HepG2 (cell line): Measurements from ENCODE around the gene POC1B. TPM values are rescaled to one million over a fixed set of nuclear protein-coding genes. Genes with fewer than 3 reads are reported as not detected.

Experiments
- CREB1 ChIP-seq, 2 experiments: fragments of 450-650 bp in 1 of 2; IDR thresholded peaks; 2 replicates each; pipeline ENCODE4 v1.6.1; 2016 to 2017; ENCODE audit warnings: control low read depth in 1 of 2, mild to moderate bottlenecking in 1 of 2, missing compliant biosample characterization in 1 of 2, missing genetic modification characterization in 1 of 2
- HNF4G ChIP-seq, 2 experiments: sonication (generic) in 1 of 2; formaldehyde crosslinking in 1 of 2; IDR thresholded peaks; 2 replicates each; pipeline versions ENCODE4 v1.4.0 to v1.6.1; 2011 to 2020; ENCODE audit warnings: borderline replicate concordance in 2 of 2, low read depth in 2 of 2, mild to moderate bottlenecking in 2 of 2, low read length in 1 of 2, missing genetic modification reagents in 1 of 2, moderate library complexity in 1 of 2
- JUN ChIP-seq: sonication (generic); formaldehyde crosslinking; IDR thresholded peaks from 2 replicates; pipeline ENCODE4 v1.4.0; 2020; ENCODE audit warnings: mild to moderate bottlenecking, missing genetic modification reagents
- KDM4B ChIP-seq: sonication (generic); formaldehyde crosslinking; IDR thresholded peaks from 2 replicates; pipeline ENCODE4 v1.4.0; 2020; ENCODE audit warnings: missing genetic modification reagents
- MAFG ChIP-seq: sonication (generic); formaldehyde crosslinking; IDR thresholded peaks from 2 replicates; pipeline ENCODE4 v1.5.1; 2020; ENCODE audit warnings: mild to moderate bottlenecking, missing genetic modification reagents
- MXD4 ChIP-seq: IDR thresholded peaks from 2 replicates; pipeline ENCODE4 v1.6.1; 2016; ENCODE audit warnings: mild to moderate bottlenecking, missing biosample characterization, missing genetic modification reagents
- MYC ChIP-seq: sonication (generic); formaldehyde crosslinking; IDR thresholded peaks from 2 replicates; pipeline ENCODE4 v1.9.0; 2021; ENCODE audit warnings: missing genetic modification reagents, borderline replicate concordance
- NFE2 ChIP-seq: sonication (generic); formaldehyde crosslinking; IDR thresholded peaks from 2 replicates; pipeline ENCODE4 v1.4.0; 2020; ENCODE audit warnings: missing genetic modification reagents
- SP5 ChIP-seq: IDR thresholded peaks from 2 replicates; pipeline ENCODE4 v1.6.1; 2016; ENCODE audit warnings: low read depth, borderline replicate concordance
- ZNF160 ChIP-seq: sonication (generic); formaldehyde crosslinking; IDR thresholded peaks from 2 replicates; pipeline ENCODE4 v1.8.0; 2022; ENCODE audit warnings: mild to moderate bottlenecking, inconsistent platforms, missing genetic modification reagents
- ZNF263 ChIP-seq: sonication (generic); formaldehyde crosslinking; IDR thresholded peaks from 2 replicates; pipeline ENCODE4 v1.4.0; 2020; ENCODE audit warnings: missing genetic modification reagents
- ZNF367 ChIP-seq: sonication (generic); formaldehyde crosslinking; IDR thresholded peaks from 2 replicates; pipeline ENCODE4 v1.4.0; 2020; ENCODE audit warnings: missing genetic modification reagents, borderline replicate concordance
- polyA plus RNA-seq, 8 experiments: library from polyadenylated mRNA; depleted of rRNA in 3 of 8; stranded (reverse) in 7 of 8; unstranded in 1 of 8; fragments of >200 nt; fragmentation: Illumina TruSeq in 4 of 8; extraction: Trizol in 4 of 8; gene quantifications; 2 replicates each; pipeline versions ENCODE4 v1.2.1 to v1.2.3, GENCODE V29; 2011 to 2016; ENCODE audit warnings: low read depth in 4 of 8, missing spikeins in 1 of 8, mixed read lengths in 1 of 8; ENCODE audit not compliant: insufficient read depth in 1 of 8
- total RNA-seq, 5 experiments: library from RNA; depleted of rRNA; stranded (reverse); fragments of >200 nt; fragmentation: Illumina TruSeq; extraction: Trizol; gene quantifications; 2 replicates each; pipeline ENCODE4 v1.2.3, GENCODE V29; 2016; ENCODE audit warnings: low read depth in 1 of 5
- TF ChIP-seq, protein P1 (sequence below): sonication (generic); formaldehyde crosslinking; IDR thresholded peaks from 2 replicates; pipeline ENCODE4 v1.9.0; 2021; ENCODE audit warnings: mild to moderate bottlenecking, missing genetic modification reagents
- TF ChIP-seq, protein P2 (sequence below): sonication (generic); formaldehyde crosslinking; IDR thresholded peaks from 2 replicates; pipeline ENCODE4 v1.8.0; 2022; ENCODE audit warnings: mild to moderate bottlenecking, missing genetic modification reagents

Gene POC1B
- total and polyA plus RNA-seq, 2 of the 13 experiments (the other 11 are each of a cell fraction or from before 2014, with no cell fraction given), result 9.3 to 11.0 TPM

DNA sequence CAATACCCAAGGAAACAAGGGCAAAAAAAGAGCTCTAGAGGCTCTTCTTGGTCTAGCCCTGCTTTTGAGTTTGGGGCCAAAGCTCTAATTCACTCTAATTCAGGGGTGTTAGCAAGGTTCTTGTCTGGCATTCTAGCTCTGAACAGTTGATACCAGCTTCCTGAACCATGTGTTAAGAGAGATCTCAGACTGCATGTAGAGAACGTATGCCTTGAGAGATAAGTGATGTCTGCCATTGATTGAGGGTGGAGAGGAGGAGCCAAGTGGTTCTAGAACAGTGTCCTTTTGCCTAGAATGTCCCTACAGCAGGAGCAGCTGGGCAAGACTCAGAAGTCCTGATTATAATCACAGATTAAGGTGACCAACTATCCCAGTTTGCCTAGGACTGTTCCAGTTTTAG lies 18.2 kb upstream of the POC1B start (continued):
- no peak for TF ChIP-seq CREB1 (IDR thresholded peaks at IDR 0.05)
- no peak for TF ChIP-seq CREB1 (CRISPR knock-in tag; IDR thresholded peaks at IDR 0.05)
- TF ChIP-seq HNF4G (IDR thresholded peaks at IDR 0.05; ENCODE audit: borderline replicate concordance, low read depth, low read length), result no peak
- no peak for TF ChIP-seq HNF4G (CRISPR knock-in tag; IDR thresholded peaks at IDR 0.05; ENCODE audit: borderline replicate concordance, low read depth)
- no peak for TF ChIP-seq SP5
- TF ChIP-seq MXD4 (CRISPR knock-in tag), result no peak
- TF ChIP-seq, protein P1, sequence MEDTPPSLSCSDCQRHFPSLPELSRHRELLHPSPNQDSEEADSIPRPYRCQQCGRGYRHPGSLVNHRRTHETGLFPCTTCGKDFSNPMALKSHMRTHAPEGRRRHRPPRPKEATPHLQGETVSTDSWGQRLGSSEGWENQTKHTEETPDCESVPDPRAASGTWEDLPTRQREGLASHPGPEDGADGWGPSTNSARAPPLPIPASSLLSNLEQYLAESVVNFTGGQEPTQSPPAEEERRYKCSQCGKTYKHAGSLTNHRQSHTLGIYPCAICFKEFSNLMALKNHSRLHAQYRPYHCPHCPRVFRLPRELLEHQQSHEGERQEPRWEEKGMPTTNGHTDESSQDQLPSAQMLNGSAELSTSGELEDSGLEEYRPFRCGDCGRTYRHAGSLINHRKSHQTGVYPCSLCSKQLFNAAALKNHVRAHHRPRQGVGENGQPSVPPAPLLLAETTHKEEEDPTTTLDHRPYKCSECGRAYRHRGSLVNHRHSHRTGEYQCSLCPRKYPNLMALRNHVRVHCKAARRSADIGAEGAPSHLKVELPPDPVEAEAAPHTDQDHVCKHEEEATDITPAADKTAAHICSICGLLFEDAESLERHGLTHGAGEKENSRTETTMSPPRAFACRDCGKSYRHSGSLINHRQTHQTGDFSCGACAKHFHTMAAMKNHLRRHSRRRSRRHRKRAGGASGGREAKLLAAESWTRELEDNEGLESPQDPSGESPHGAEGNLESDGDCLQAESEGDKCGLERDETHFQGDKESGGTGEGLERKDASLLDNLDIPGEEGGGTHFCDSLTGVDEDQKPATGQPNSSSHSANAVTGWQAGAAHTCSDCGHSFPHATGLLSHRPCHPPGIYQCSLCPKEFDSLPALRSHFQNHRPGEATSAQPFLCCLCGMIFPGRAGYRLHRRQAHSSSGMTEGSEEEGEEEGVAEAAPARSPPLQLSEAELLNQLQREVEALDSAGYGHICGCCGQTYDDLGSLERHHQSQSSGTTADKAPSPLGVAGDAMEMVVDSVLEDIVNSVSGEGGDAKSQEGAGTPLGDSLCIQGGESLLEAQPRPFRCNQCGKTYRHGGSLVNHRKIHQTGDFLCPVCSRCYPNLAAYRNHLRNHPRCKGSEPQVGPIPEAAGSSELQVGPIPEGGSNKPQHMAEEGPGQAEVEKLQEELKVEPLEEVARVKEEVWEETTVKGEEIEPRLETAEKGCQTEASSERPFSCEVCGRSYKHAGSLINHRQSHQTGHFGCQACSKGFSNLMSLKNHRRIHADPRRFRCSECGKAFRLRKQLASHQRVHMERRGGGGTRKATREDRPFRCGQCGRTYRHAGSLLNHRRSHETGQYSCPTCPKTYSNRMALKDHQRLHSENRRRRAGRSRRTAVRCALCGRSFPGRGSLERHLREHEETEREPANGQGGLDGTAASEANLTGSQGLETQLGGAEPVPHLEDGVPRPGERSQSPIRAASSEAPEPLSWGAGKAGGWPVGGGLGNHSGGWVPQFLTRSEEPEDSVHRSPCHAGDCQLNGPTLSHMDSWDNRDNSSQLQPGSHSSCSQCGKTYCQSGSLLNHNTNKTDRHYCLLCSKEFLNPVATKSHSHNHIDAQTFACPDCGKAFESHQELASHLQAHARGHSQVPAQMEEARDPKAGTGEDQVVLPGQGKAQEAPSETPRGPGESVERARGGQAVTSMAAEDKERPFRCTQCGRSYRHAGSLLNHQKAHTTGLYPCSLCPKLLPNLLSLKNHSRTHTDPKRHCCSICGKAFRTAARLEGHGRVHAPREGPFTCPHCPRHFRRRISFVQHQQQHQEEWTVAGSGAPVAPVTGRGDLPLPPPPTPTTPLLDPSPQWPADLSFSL (CRISPR knock-in tag), result no peak
- TF ChIP-seq JUN (CRISPR knock-in tag), result no peak
- TF ChIP-seq KDM4B (CRISPR knock-in tag), result no peak
- TF ChIP-seq ZNF367, result no peak
- no peak for TF ChIP-seq ZNF263 (CRISPR knock-in tag)
- TF ChIP-seq MAFG (CRISPR knock-in tag), result no peak
- no peak for TF ChIP-seq MYC
- TF ChIP-seq NFE2 (CRISPR knock-in tag), result no peak
- TF ChIP-seq ZNF160 (CRISPR knock-in tag), result no peak
- TF ChIP-seq, protein P2, sequence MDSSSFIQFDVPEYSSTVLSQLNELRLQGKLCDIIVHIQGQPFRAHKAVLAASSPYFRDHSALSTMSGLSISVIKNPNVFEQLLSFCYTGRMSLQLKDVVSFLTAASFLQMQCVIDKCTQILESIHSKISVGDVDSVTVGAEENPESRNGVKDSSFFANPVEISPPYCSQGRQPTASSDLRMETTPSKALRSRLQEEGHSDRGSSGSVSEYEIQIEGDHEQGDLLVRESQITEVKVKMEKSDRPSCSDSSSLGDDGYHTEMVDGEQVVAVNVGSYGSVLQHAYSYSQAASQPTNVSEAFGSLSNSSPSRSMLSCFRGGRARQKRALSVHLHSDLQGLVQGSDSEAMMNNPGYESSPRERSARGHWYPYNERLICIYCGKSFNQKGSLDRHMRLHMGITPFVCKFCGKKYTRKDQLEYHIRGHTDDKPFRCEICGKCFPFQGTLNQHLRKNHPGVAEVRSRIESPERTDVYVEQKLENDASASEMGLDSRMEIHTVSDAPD (CRISPR knock-in tag), result no peak
